Measurements from ENCODE around the gene DPP6.

The DPP6 gene

GRCh38 chr7:154345093-154345492, 292.9 kb downstream of the DPP6 start:
- no peak for DNase-seq

- no peak for DNase-seq
These were observed 295.6 kb downstream of the DPP6 start for GRCh38 chr7:154347700-154348266.

GRCh38 chr7:154350892-154351291, 298.7 kb downstream of the DPP6 start:
- DNase-seq = no peak

- DNase-seq = no peak
These were observed 301.2 kb downstream of the DPP6 start for GRCh38 chr7:154353355-154353767.

- no peak for DNase-seq
These were observed 312.0 kb downstream of the DPP6 start for GRCh38 chr7:154364170-154364569.

GRCh38 chr7:154371424-154371823, 319.2 kb downstream of the DPP6 start:
- DNase-seq = no peak

GRCh38 chr7:154372011-154372601, 319.9 kb downstream of the DPP6 start:
- DNase-seq = no peak

- DNase-seq = no peak
These were observed 321.8 kb downstream of the DPP6 start for GRCh38 chr7:154373956-154374355.

- DNase-seq = no peak
These were observed 323.8 kb downstream of the DPP6 start for GRCh38 chr7:154375956-154376355.

- no peak for DNase-seq
These were observed 328.6 kb downstream of the DPP6 start for GRCh38 chr7:154380771-154381170.

GRCh38 chr7:154383045-154383444, 330.8 kb downstream of the DPP6 start:
- DNase-seq = no peak

GRCh38 chr7:154385214-154385613, 333.0 kb downstream of the DPP6 start:
- no peak for DNase-seq

GRCh38 chr7:154387252-154387651, 335.1 kb downstream of the DPP6 start:
- no peak for DNase-seq

- DNase-seq = no peak
These were observed 336.2 kb downstream of the DPP6 start for GRCh38 chr7:154388412-154388811.

- no peak for DNase-seq
These were observed 336.8 kb downstream of the DPP6 start for GRCh38 chr7:154388999-154389398.

- DNase-seq = no peak
These were observed 338.8 kb downstream of the DPP6 start for GRCh38 chr7:154390961-154391360.

- DNase-seq = no peak
These were observed 342.6 kb downstream of the DPP6 start for GRCh38 chr7:154394804-154395203.

- DNase-seq = no peak
These were observed 354.1 kb downstream of the DPP6 start for GRCh38 chr7:154406312-154406711.

- no peak for DNase-seq
These were observed 357.6 kb downstream of the DPP6 start for GRCh38 chr7:154409703-154410311.

- no peak for DNase-seq
These were observed 359.9 kb downstream of the DPP6 start for GRCh38 chr7:154412105-154412504.

- DNase-seq = no peak
These were observed 363.7 kb downstream of the DPP6 start for GRCh38 chr7:154415709-154416399.

GRCh38 chr7:154416714-154417113, 364.5 kb downstream of the DPP6 start:
- DNase-seq = no peak

GRCh38 chr7:154419344-154419743, 367.1 kb downstream of the DPP6 start:
- DNase-seq = no peak

- DNase-seq = no peak
These were observed 371.0 kb downstream of the DPP6 start for GRCh38 chr7:154423231-154423630.
